K562 (cell line): ENCODE data around the gene MIEF1. TPM values are rescaled to one million over a fixed set of nuclear protein-coding genes. Genes with fewer than 3 reads are reported as not detected.

Experiments
- HNRNPK ChIP-seq: fragments of 200-400 bp; formaldehyde crosslinking; IDR thresholded peaks from one replicate; pipeline ENCODE4 v1.6.1; 2018; ENCODE audit warnings: mild to moderate bottlenecking, low read depth, low read length; ENCODE audit not compliant: poor library complexity, severe bottlenecking
- MAX ChIP-seq: sonication (generic); formaldehyde crosslinking; IDR thresholded peaks from 2 replicates; pipeline ENCODE4 v1.9.0; 2022; ENCODE audit warnings: mild to moderate bottlenecking, missing genetic modification reagents
- ZNF184 ChIP-seq: sonication (generic); formaldehyde crosslinking; IDR thresholded peaks from 2 replicates; pipeline ENCODE4 v1.5.0; 2020; ENCODE audit warnings: missing genetic modification reagents
- polyA plus RNA-seq, 8 experiments: library from polyadenylated mRNA; depleted of rRNA in 4 of 8; stranded (reverse) in 5 of 8; unstranded in 3 of 8; fragments of >200 nt; fragmentation: Nextera tagmentation in 2 of 8; fragmentation: Illumina TruSeq in 1 of 8; extraction: Ambion mirVana in 2 of 8; extraction: Trizol in 1 of 8; gene quantifications; 2 replicates each; pipeline versions ENCODE4 v1.2.1 to v1.2.3, GENCODE V29; 2011 to 2014; ENCODE audit warnings: inconsistent platforms in 1 of 8, missing spikeins in 1 of 8
- total RNA-seq, 7 experiments: library from RNA; depleted of rRNA in 6 of 7; stranded (reverse); fragments of >200 nt in 6 of 7; fragmentation: Illumina TruSeq in 2 of 7; extraction: Trizol in 2 of 7; gene quantifications; 2 replicates each; pipeline versions ENCODE4 v1.2.1 to v1.2.3, GENCODE V29; 2011 to 2021; ENCODE audit warnings: low replicate concordance in 1 of 7
- TF ChIP-seq, protein P1 (sequence below): sonication (generic); formaldehyde crosslinking; IDR thresholded peaks from 2 replicates; pipeline ENCODE4 v1.8.1; 2023; ENCODE audit warnings: mild to moderate bottlenecking, missing genetic modification reagents
- TF ChIP-seq, protein P2 (sequence below): fragments of 450-650 bp; formaldehyde crosslinking; IDR thresholded peaks from 2 replicates; pipeline ENCODE4 v1.4.0; 2020; ENCODE audit warnings: mild to moderate bottlenecking, moderate library complexity

MIEF1 gene
- total and polyA plus RNA-seq, 9 of the 15 experiments (the other 6 are each of a cell fraction or from before 2014, with no cell fraction given): 10.9 to 51.8 (median 25.5) TPM

- TF ChIP-seq, protein P1, sequence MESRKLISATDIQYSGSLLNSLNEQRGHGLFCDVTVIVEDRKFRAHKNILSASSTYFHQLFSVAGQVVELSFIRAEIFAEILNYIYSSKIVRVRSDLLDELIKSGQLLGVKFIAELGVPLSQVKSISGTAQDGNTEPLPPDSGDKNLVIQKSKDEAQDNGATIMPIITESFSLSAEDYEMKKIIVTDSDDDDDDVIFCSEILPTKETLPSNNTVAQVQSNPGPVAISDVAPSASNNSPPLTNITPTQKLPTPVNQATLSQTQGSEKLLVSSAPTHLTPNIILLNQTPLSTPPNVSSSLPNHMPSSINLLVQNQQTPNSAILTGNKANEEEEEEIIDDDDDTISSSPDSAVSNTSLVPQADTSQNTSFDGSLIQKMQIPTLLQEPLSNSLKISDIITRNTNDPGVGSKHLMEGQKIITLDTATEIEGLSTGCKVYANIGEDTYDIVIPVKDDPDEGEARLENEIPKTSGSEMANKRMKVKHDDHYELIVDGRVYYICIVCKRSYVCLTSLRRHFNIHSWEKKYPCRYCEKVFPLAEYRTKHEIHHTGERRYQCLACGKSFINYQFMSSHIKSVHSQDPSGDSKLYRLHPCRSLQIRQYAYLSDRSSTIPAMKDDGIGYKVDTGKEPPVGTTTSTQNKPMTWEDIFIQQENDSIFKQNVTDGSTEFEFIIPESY (CRISPR knock-in tag): peak; percentile 65
- TF ChIP-seq, protein P2, sequence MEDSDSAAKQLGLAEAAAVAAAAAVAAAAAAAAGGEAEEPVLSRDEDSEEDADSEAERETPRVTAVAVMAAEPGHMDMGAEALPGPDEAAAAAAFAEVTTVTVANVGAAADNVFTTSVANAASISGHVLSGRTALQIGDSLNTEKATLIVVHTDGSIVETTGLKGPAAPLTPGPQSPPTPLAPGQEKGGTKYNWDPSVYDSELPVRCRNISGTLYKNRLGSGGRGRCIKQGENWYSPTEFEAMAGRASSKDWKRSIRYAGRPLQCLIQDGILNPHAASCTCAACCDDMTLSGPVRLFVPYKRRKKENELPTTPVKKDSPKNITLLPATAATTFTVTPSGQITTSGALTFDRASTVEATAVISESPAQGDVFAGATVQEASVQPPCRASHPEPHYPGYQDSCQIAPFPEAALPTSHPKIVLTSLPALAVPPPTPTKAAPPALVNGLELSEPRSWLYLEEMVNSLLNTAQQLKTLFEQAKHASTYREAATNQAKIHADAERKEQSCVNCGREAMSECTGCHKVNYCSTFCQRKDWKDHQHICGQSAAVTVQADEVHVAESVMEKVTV (CRISPR knock-in tag): peak; percentile 17; the same call in 1 of the 2 replicates
- TF ChIP-seq MAX (CRISPR knock-in tag): peak; percentile 40; the same call in 1 of the 2 replicates
- TF ChIP-seq HNRNPK: no peak
- no peak for TF ChIP-seq ZNF184 (CRISPR knock-in tag)
Measured at GRCh38 chr22:39496131-39496838, 5.8 kb upstream of the MIEF1 start (continued).
